Liver (tissue), 9 donors: ENCODE data around the gene WRNIP1. TPM values are rescaled to one million over a fixed set of nuclear protein-coding genes. Genes with fewer than 3 reads are reported as not detected.
A peak's percentile ranks its signal among the peaks of the same experiment; 100 is the strongest.

Experiments used
- DNase-seq: peaks from one replicate; pipeline ENCODE4 v3.0.0-alpha.2; 2017; ENCODE audit warnings: low spot score
- H3K27ac ChIP-seq, 2 donors: one replicate each; pipeline ENCODE4 v1.7.0; 2013; ENCODE audit warnings: inconsistent platforms in 2 of 2, low read length in 2 of 2, control low read depth in 1 of 2, low read depth in 1 of 2, mild to moderate bottlenecking in 1 of 2
- H3K27me3 ChIP-seq, 4 donors: one replicate each; pipeline versions ENCODE4 v1.6.1 to v1.7.0; 2013; ENCODE audit warnings: low read length in 3 of 4, inconsistent platforms in 1 of 4, mild to moderate bottlenecking in 1 of 4, moderate library complexity in 1 of 4; ENCODE audit not compliant: control insufficient read depth in 4 of 4, insufficient read depth in 4 of 4
- H3K36me3 ChIP-seq, 4 donors: one replicate each; pipeline versions ENCODE4 v1.6.1 to v1.7.0; 2013; ENCODE audit warnings: low read length in 3 of 4, mild to moderate bottlenecking in 3 of 4, low read depth in 1 of 4, moderate library complexity in 1 of 4; ENCODE audit not compliant: control insufficient read depth in 4 of 4, insufficient read depth in 3 of 4
- H3K4me1 ChIP-seq, 4 donors: one replicate each; pipeline versions ENCODE4 v1.6.1 to v1.7.0; 2013; ENCODE audit warnings: low read length in 3 of 4, mild to moderate bottlenecking in 3 of 4, moderate library complexity in 1 of 4; ENCODE audit not compliant: control insufficient read depth in 4 of 4, insufficient read depth in 4 of 4
- H3K4me3 ChIP-seq, 3 donors: one replicate each; pipeline versions ENCODE4 v1.6.1 to v1.7.0; 2013; ENCODE audit warnings: low read length in 3 of 3, control low read depth in 1 of 3, low read depth in 1 of 3, mild to moderate bottlenecking in 1 of 3
- H3K9ac ChIP-seq, 2 donors: one replicate each; pipeline ENCODE4 v1.7.0; 2013; ENCODE audit warnings: low read length in 2 of 2, mild to moderate bottlenecking in 2 of 2, moderate library complexity in 2 of 2, control low read depth in 1 of 2, low read depth in 1 of 2
- H3K9me3 ChIP-seq, 4 donors: one replicate each; pipeline versions ENCODE4 v1.6.1 to v1.7.0; 2013; ENCODE audit warnings: low read length in 3 of 4; ENCODE audit not compliant: control insufficient read depth in 4 of 4
- CTCF ChIP-seq: fragments of 150-350 bp; IDR thresholded peaks from 2 replicates; pipeline ENCODE4 v1.5.1; 2017; ENCODE audit warnings: improper control_type of control experiment, low read depth, low read length; ENCODE audit not compliant: missing input control
- FOXA2 ChIP-seq: IDR thresholded peaks from 2 replicates; pipeline ENCODE4 v1.6.1; 2016; ENCODE audit warnings: antibody characterized with exemption
- HNF4A ChIP-seq, 2 donors: conservative IDR thresholded peaks; 2 replicates each; pipeline ENCODE4 v1.6.1; 2016; ENCODE audit warnings: antibody characterized with exemption in 2 of 2, mild to moderate bottlenecking in 2 of 2
- HNF4G ChIP-seq: IDR thresholded peaks from 2 replicates; pipeline ENCODE4 v1.6.1; 2016; ENCODE audit warnings: antibody characterized with exemption
- JUND ChIP-seq, 2 donors: IDR thresholded peaks; 2 replicates each; pipeline ENCODE4 v1.6.1; 2016; ENCODE audit warnings: antibody characterized with exemption in 2 of 2
- RAD21 ChIP-seq, 2 donors: IDR thresholded peaks; 2 replicates each; pipeline ENCODE4 v1.6.1; 2016; ENCODE audit warnings: antibody characterized with exemption in 2 of 2, mild to moderate bottlenecking in 2 of 2
- REST ChIP-seq: IDR thresholded peaks from 2 replicates; pipeline ENCODE4 v1.6.1; 2016; ENCODE audit warnings: antibody characterized with exemption, mild to moderate bottlenecking
- RXRA ChIP-seq, 2 donors: IDR thresholded peaks; 2 replicates each; pipeline ENCODE4 v1.6.1; 2017 to 2018; ENCODE audit warnings: antibody characterized with exemption in 2 of 2, mild to moderate bottlenecking in 1 of 2
- SP1 ChIP-seq: IDR thresholded peaks from 2 replicates; pipeline ENCODE4 v1.6.1; 2018; ENCODE audit warnings: antibody characterized with exemption, mild to moderate bottlenecking
- TAF1 ChIP-seq: conservative IDR thresholded peaks from 2 replicates; pipeline ENCODE4 v1.6.1; 2016; ENCODE audit warnings: antibody characterized with exemption, mild to moderate bottlenecking
- YY1 ChIP-seq: IDR thresholded peaks from 2 replicates; pipeline ENCODE4 v1.6.1; 2016; ENCODE audit warnings: antibody characterized with exemption, mild to moderate bottlenecking
- WGBS: extraction: QIAGEN DNeasy Blood & Tissue Kit; methylation state at CpG from one replicate; pipeline ENCODE4 v1.1.7; 2013; 5-methylcytosine and 5-hydroxymethylcytosine counted together
- polyA plus RNA-seq, 2 donors: library from polyadenylated mRNA; stranded (reverse) in 1 of 2; unstranded in 1 of 2; fragments of 200-250 nt in 1 of 2; fragments of >200 nt in 1 of 2; fragmentation: Nextera tagmentation in 1 of 2; extraction: Ambion mirVana in 1 of 2; gene quantifications; one replicate each; pipeline versions ENCODE4 v1.2.1 to v1.2.3, GENCODE V29; 2013 to 2015
- total RNA-seq, 2 donors: library from RNA; depleted of rRNA; stranded (reverse); fragments of >200 nt; gene quantifications; one replicate each; pipeline ENCODE4 v1.2.3, GENCODE V29; 2014
- TF ChIP-seq, protein P1 (sequence below): IDR thresholded peaks from 2 replicates; pipeline ENCODE4 v1.6.1; 2016; ENCODE audit warnings: antibody characterized with exemption
- donor health status: healthy.
- donor health status: healthy.
- donor health status: healthy.
- donor health status: healthy.
- donor health status: healthy.

The WRNIP1 gene
- total and polyA plus RNA-seq, 4 donors: 10.0 to 32.7 (median 23.9) TPM

DNA sequence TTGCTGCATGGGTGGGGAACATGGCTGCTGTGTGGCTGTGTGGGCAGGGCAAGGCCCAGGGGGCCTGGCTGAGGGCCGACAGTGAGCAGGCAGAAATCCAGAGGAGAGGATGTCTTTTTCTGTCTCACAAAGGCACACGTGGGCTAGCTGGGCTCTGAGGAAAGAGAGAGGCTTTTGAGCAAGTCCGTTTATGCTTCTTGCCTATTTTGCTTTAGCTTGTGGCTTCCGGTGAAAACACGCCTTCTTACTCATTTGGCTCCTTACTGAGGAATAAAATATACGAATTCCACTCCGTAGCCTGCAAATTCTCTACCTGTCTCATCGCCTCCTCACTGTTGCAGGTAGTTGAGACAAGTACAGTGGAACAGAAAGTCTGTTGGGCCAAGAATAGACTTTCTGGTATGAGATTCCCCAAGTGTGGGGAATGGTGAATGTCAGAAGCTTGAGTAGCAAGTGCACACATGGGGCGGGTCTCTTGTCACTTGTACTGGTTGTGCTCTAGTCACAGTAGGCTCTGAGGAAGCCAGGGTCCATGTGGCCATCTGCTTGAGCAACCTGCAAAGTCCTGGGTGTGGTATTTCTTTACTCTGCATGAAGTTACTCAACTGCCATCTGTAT lies 28.4 kb downstream of the WRNIP1 start:
- DNase-seq: no peak
- TF ChIP-seq, protein P1, sequence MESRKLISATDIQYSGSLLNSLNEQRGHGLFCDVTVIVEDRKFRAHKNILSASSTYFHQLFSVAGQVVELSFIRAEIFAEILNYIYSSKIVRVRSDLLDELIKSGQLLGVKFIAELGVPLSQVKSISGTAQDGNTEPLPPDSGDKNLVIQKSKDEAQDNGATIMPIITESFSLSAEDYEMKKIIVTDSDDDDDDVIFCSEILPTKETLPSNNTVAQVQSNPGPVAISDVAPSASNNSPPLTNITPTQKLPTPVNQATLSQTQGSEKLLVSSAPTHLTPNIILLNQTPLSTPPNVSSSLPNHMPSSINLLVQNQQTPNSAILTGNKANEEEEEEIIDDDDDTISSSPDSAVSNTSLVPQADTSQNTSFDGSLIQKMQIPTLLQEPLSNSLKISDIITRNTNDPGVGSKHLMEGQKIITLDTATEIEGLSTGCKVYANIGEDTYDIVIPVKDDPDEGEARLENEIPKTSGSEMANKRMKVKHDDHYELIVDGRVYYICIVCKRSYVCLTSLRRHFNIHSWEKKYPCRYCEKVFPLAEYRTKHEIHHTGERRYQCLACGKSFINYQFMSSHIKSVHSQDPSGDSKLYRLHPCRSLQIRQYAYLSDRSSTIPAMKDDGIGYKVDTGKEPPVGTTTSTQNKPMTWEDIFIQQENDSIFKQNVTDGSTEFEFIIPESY: no peak
- TF ChIP-seq RXRA (IDR thresholded peaks at IDR 0.05) (no peak), TAF1 (no peak), JUND (IDR thresholded peaks at IDR 0.05) (no peak), SP1 (no peak), YY1 (no peak), RAD21 (IDR thresholded peaks at IDR 0.05) (no peak), CTCF (no peak)
- Histone ChIP-seq H3K4me3 (no peak overlapping the region), H3K9ac (no peak overlapping the region), H3K9me3 (no peaks in the 10 kb centered on the region), H3K4me1 (peaks cover 0 to 3% (median 1%) of the 10 kb centered on the region in 4 donors), H3K27me3 (no peaks in the 10 kb centered on the region), H3K27ac (peak overlapping the region in 1 of 2 donors; percentile 48), H3K36me3 (peaks cover 0 to 2% (median 0%) of the 10 kb centered on the region in 4 donors)
- WGBS: 82% methylated on average over 9 of the region's 9 CpGs

DNA sequence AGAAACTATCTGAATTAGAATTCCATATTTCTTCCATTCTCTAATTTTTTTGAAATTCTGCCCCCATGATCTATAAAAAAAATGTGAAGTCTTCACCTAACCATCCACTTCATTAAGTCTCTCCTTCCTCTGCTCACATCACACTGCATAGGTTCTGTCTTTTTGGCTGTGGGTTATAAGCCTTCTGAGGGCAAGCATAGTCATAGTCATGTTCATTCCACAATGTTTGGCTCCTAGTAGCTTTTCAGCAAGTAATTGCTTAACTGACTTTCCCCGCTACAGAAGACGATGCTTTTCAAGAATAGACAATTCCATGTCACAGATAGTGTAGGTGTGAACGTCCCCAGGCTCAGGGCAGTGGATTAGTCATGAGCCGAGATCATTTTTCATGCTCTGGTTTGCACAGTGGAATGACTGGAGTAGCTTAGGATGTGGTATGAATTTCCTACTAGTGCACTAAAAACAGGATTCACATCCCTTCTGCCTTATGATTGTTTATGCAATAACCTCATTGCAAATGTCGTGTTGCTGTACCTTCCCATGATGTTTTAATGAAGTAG lies 29.1 kb downstream of the WRNIP1 start:
- peaks cover 0 to 2% (median 0%) of the 10 kb centered on the region in 4 donors for H3K36me3 ChIP-seq
- WGBS: 87% methylated on average over 5 of the region's 5 CpGs
- peaks cover 0 to 3% (median 1%) of the 10 kb centered on the region in 4 donors for H3K4me1 ChIP-seq
- TF ChIP-seq RXRA (IDR thresholded peaks at IDR 0.05): no peak
- TF ChIP-seq FOXA2: no peak
- TF ChIP-seq YY1: no peak
- no peak for TF ChIP-seq SP1
- no peak for TF ChIP-seq HNF4A (conservative IDR thresholded peaks at IDR 0.05)
- no peak for TF ChIP-seq CTCF
- H3K27me3 ChIP-seq: no peaks in the 10 kb centered on the region
- no peak for DNase-seq
- H3K27ac ChIP-seq: no peak overlapping the region
- no peak overlapping the region for H3K4me3 ChIP-seq
- no peaks in the 10 kb centered on the region for H3K9me3 ChIP-seq
- H3K9ac ChIP-seq: no peak overlapping the region

- DNase-seq: no peak
- Histone ChIP-seq H3K4me3 (no peak overlapping the region), H3K4me1 (peaks cover 0 to 3% (median 1%) of the 10 kb centered on the region in 4 donors), H3K9me3 (no peaks in the 10 kb centered on the region), H3K27me3 (no peaks in the 10 kb centered on the region), H3K27ac (peak overlapping the region in 1 of 2 donors; percentile 6), H3K9ac (no peak overlapping the region), H3K36me3 (peaks cover 0 to 2% (median 0%) of the 10 kb centered on the region in 4 donors)
- 83% methylated on average over 2 of the region's 2 CpGs for WGBS
- no peak for TF ChIP-seq REST
- no peak for TF ChIP-seq HNF4G
- TF ChIP-seq SP1: no peak
These were observed 30.0 kb downstream of the WRNIP1 start for GRCh38 chr6:2795162-2795561.
